ENCODE results near the gene ZNF318.

- TF ChIP-seq CTCF (IDR thresholded peaks at IDR 0.05; ENCODE audit: borderline replicate concordance, extremely low read depth, low read length, poor library complexity, severe bottlenecking) (no peak), EZH2 (IDR thresholded peaks at IDR 0.05; ENCODE audit: borderline replicate concordance, low read depth, low read length, severe bottlenecking) (no peak)
Observed at GRCh38 chr6:43291708-43292107, 77.7 kb downstream of the ZNF318 start.
